Measurements from ENCODE around the gene GADD45GIP1.

- TF ChIP-seq SMC3 (conservative IDR thresholded peaks at IDR 0.05; ENCODE audit: poor library complexity) (no peak), REST (IDR thresholded peaks at IDR 0.05; ENCODE audit: borderline replicate concordance) (no peak), TAF1 (IDR thresholded peaks at IDR 0.05; ENCODE audit: low read depth) (no peak)
- TF ChIP-seq, protein P1, sequence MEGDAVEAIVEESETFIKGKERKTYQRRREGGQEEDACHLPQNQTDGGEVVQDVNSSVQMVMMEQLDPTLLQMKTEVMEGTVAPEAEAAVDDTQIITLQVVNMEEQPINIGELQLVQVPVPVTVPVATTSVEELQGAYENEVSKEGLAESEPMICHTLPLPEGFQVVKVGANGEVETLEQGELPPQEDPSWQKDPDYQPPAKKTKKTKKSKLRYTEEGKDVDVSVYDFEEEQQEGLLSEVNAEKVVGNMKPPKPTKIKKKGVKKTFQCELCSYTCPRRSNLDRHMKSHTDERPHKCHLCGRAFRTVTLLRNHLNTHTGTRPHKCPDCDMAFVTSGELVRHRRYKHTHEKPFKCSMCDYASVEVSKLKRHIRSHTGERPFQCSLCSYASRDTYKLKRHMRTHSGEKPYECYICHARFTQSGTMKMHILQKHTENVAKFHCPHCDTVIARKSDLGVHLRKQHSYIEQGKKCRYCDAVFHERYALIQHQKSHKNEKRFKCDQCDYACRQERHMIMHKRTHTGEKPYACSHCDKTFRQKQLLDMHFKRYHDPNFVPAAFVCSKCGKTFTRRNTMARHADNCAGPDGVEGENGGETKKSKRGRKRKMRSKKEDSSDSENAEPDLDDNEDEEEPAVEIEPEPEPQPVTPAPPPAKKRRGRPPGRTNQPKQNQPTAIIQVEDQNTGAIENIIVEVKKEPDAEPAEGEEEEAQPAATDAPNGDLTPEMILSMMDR (IDR thresholded peaks at IDR 0.05; ENCODE audit: poor library complexity, severe bottlenecking): no peak
These were observed 13.5 kb downstream of the GADD45GIP1 start for GRCh38 chr19:12943437-12944044.
